IMR-90 (cell line): ENCODE measurements around the gene GLS. TPM values are rescaled to one million over a fixed set of nuclear protein-coding genes. Genes with fewer than 3 reads are reported as not detected.

Experiments used
- ATAC-seq: fragments of 200-7000 bp; cut with Tn5 transposase; 2 replicates; pipeline ENCODE4 v1.9.1; 2020; ENCODE audit warnings: low read depth, mild to moderate bottlenecking, moderate library complexity
- BruUV-seq: library from RNA; stranded (reverse); fragments of 400-500 nt; replicated peaks from 2 replicates; lab custom pipeline; 2021; lab: Mats Ljungman, UMichigan
- CTCF ChIA-PET: fragments of 300-600 bp; formaldehyde crosslinking; extraction: SDS; loops from one replicate; lab custom pipeline; 2021; ENCODE audit warnings: antibody characterized with exemption; lab: Yijun Ruan, JAX
- POLR2A ChIA-PET: fragments of 300-600 bp; sonication (Branson Sonifier 250); formaldehyde crosslinking; loops from one replicate; lab custom pipeline; 2022; ENCODE audit warnings: antibody characterized with exemption; ENCODE audit not compliant: unreplicated experiment; lab: Charles Lee
- DNase-seq: peaks from one replicate; pipeline ENCODE4 v3.0.0; 2013
- H2AFZ ChIP-seq: replicated peaks from 2 replicates; pipeline ENCODE3; 2013; ENCODE audit warnings: low read length, mild to moderate bottlenecking; ENCODE audit not compliant: poor library complexity
- H2AK5ac ChIP-seq: 2 replicates; pipeline ENCODE4 v1.6.1; 2013; ENCODE audit warnings: low read depth, low read length, inconsistent platforms
- H2AK9ac ChIP-seq: replicated peaks from 2 replicates; pipeline ENCODE3; 2013; ENCODE audit warnings: mild to moderate bottlenecking, low read depth, low read length, moderate library complexity; ENCODE audit not compliant: poor library complexity
- H2BK120ac ChIP-seq: 2 replicates; pipeline ENCODE4 v1.6.1; 2013; ENCODE audit warnings: low read depth, low read length, inconsistent platforms
- H2BK15ac ChIP-seq: 3 replicates; pipeline ENCODE4 v1.6.1; 2013; ENCODE audit warnings: low read depth, low read length, inconsistent platforms
- H2BK20ac ChIP-seq: 2 replicates; pipeline ENCODE4 v1.6.1; 2013; ENCODE audit warnings: low read depth, mild to moderate bottlenecking, inconsistent platforms, low read length, moderate library complexity
- H2BK5ac ChIP-seq: 2 replicates; pipeline ENCODE4 v1.6.1; 2013; ENCODE audit warnings: mild to moderate bottlenecking, low read depth, low read length, inconsistent platforms; ENCODE audit not compliant: poor library complexity, severe bottlenecking
- H3K14ac ChIP-seq: replicated peaks from 2 replicates; pipeline ENCODE4 v1.6.1; 2013; ENCODE audit warnings: low read depth, low read length, inconsistent platforms
- H3K18ac ChIP-seq: 2 replicates; pipeline ENCODE4 v1.6.1; 2013; ENCODE audit warnings: low read depth, low read length, control low read depth
- H3K23ac ChIP-seq: 2 replicates; pipeline ENCODE4 v1.6.1; 2013; ENCODE audit warnings: low read depth, low read length, inconsistent platforms
- H3K27ac ChIP-seq: 2 replicates; pipeline ENCODE4 v1.5.1; 2013; ENCODE audit warnings: mild to moderate bottlenecking, control low read depth, low read length; ENCODE audit not compliant: insufficient read depth
- H3K27me3 ChIP-seq: 2 replicates; pipeline ENCODE4 v1.6.1; 2013; ENCODE audit warnings: low read length; ENCODE audit not compliant: control insufficient read depth, insufficient read depth
- H3K36me3 ChIP-seq: 2 replicates; pipeline ENCODE4 v1.6.1; 2013; ENCODE audit warnings: low read length, mixed read lengths; ENCODE audit not compliant: control insufficient read depth, insufficient read depth
- H3K4ac ChIP-seq: 2 replicates; pipeline ENCODE4 v1.6.1; 2013; ENCODE audit warnings: low read depth, low read length, inconsistent platforms
- H3K4me1 ChIP-seq: 2 replicates; pipeline ENCODE4 v1.6.1; 2013; ENCODE audit warnings: low read length, mixed read lengths; ENCODE audit not compliant: control insufficient read depth, insufficient read depth
- H3K4me2 ChIP-seq: 2 replicates; pipeline ENCODE4 v1.6.1; 2013; ENCODE audit warnings: low read depth, mild to moderate bottlenecking, control low read depth, low read length, moderate library complexity
- H3K4me3 ChIP-seq: 2 replicates; pipeline ENCODE4 v1.5.1; 2013; ENCODE audit warnings: low read depth, mild to moderate bottlenecking, control low read depth, low read length, moderate library complexity; ENCODE audit not compliant: insufficient read depth
- H3K56ac ChIP-seq: 2 replicates; pipeline ENCODE4 v1.6.1; 2013; ENCODE audit warnings: low read length, inconsistent platforms; ENCODE audit not compliant: insufficient read depth; ENCODE audit errors: extremely low read depth
- H3K79me1 ChIP-seq, 2 experiments: 2 replicates each; pipeline ENCODE4 v1.6.1; 2013; ENCODE audit warnings: low read length in 2 of 2, inconsistent platforms in 1 of 2, low read depth in 1 of 2
- H3K9ac ChIP-seq: 2 replicates; pipeline ENCODE4 v1.6.1; 2013; ENCODE audit warnings: low read depth, low read length, control low read depth
- H3K9me1 ChIP-seq: 2 replicates; pipeline ENCODE4 v1.6.1; 2013; ENCODE audit warnings: low read length, inconsistent platforms; ENCODE audit not compliant: insufficient read depth
- H3K9me3 ChIP-seq: 2 replicates; pipeline ENCODE4 v1.6.1; 2013; ENCODE audit warnings: low read length; ENCODE audit not compliant: control insufficient read depth, insufficient read depth
- H4K20me1 ChIP-seq: 2 replicates; pipeline ENCODE4 v1.6.1; 2013; ENCODE audit warnings: low read length, inconsistent platforms; ENCODE audit not compliant: insufficient read depth
- H4K5ac ChIP-seq: 2 replicates; pipeline ENCODE4 v1.6.1; 2013; ENCODE audit warnings: mild to moderate bottlenecking, low read depth, low read length, control low read depth
- H4K8ac ChIP-seq, 2 experiments: 2 replicates each; pipeline ENCODE4 v1.6.1; 2013; ENCODE audit warnings: low read depth in 2 of 2, low read length in 2 of 2, control low read depth in 1 of 2, inconsistent platforms in 1 of 2
- H4K91ac ChIP-seq: 2 replicates; pipeline ENCODE4 v1.6.1; 2013; ENCODE audit warnings: low read depth, low read length, inconsistent platforms; ENCODE audit not compliant: insufficient read depth
- BHLHE40 ChIP-seq: fragments of 150-350 bp; IDR thresholded peaks from 2 replicates; pipeline ENCODE4 v1.6.1; 2016; ENCODE audit warnings: mild to moderate bottlenecking, low read depth, low read length
- CEBPB ChIP-seq: IDR thresholded peaks from 2 replicates; pipeline ENCODE4 v1.6.1; 2012; ENCODE audit warnings: low read depth, low read length, improper control_type of control experiment
- CHD1 ChIP-seq: IDR thresholded peaks from 2 replicates; pipeline ENCODE4 v1.6.1; 2012; ENCODE audit warnings: low read depth, low read length, improper control_type of control experiment
- CTCF ChIP-seq: conservative IDR thresholded peaks from 2 replicates; pipeline ENCODE4 v1.5.1; 2012; ENCODE audit warnings: mild to moderate bottlenecking, low read depth, low read length, improper control_type of control experiment
- ELK1 ChIP-seq: fragments of 150-350 bp; IDR thresholded peaks from 2 replicates; pipeline ENCODE4 v1.6.1; 2016; ENCODE audit warnings: low read depth, mild to moderate bottlenecking, low read length, moderate library complexity, borderline replicate concordance
- FOS ChIP-seq: fragments of 150-350 bp; IDR thresholded peaks from 2 replicates; pipeline ENCODE4 v1.6.1; 2016; ENCODE audit warnings: low read depth, low read length
- MAFK ChIP-seq: IDR thresholded peaks from 2 replicates; pipeline ENCODE4 v1.6.1; 2012; ENCODE audit warnings: low read depth, low read length, improper control_type of control experiment
- MAZ ChIP-seq: IDR thresholded peaks from 2 replicates; pipeline ENCODE4 v1.6.1; 2012; ENCODE audit warnings: low read depth, mild to moderate bottlenecking, low read length, improper control_type of control experiment, moderate library complexity, borderline replicate concordance
- MXI1 ChIP-seq: IDR thresholded peaks from 2 replicates; pipeline ENCODE4 v1.6.1; 2012; ENCODE audit warnings: low read depth, mild to moderate bottlenecking, low read length, moderate library complexity, borderline replicate concordance
- NFE2L2 ChIP-seq: fragments of 150-350 bp; IDR thresholded peaks from 2 replicates; pipeline ENCODE4 v1.6.1; 2016; ENCODE audit warnings: low read depth, mild to moderate bottlenecking, low read length
- POLR2A ChIP-seq: IDR thresholded peaks from 2 replicates; pipeline ENCODE4 v1.6.1; 2012; ENCODE audit warnings: mild to moderate bottlenecking, low read depth, low read length
- RAD21 ChIP-seq: IDR thresholded peaks from 2 replicates; pipeline ENCODE4 v1.6.1; 2012; ENCODE audit warnings: low read length, improper control_type of control experiment
- RCOR1 ChIP-seq: IDR thresholded peaks from 2 replicates; pipeline ENCODE4 v1.6.1; 2012; ENCODE audit warnings: mild to moderate bottlenecking, low read length, improper control_type of control experiment; ENCODE audit not compliant: insufficient replicate concordance
- RFX5 ChIP-seq: IDR thresholded peaks from 2 replicates; pipeline ENCODE4 v1.8.0; 2012; ENCODE audit warnings: low read depth, mild to moderate bottlenecking, low read length, moderate library complexity
- SMC3 ChIP-seq: fragments of 150-350 bp; IDR thresholded peaks from 2 replicates; pipeline ENCODE4 v1.6.1; 2016; ENCODE audit warnings: low read depth, mild to moderate bottlenecking, antibody characterized with exemption, low read length, moderate library complexity
- USF2 ChIP-seq: fragments of 150-350 bp; IDR thresholded peaks from 2 replicates; pipeline ENCODE4 v1.6.1; 2017; ENCODE audit warnings: mild to moderate bottlenecking, antibody characterized with exemption, low read length, low read depth
- WGBS, 2 experiments: methylation state at CpG; one replicate each; pipeline versions ENCODE4 v1.1.5 to v1.1.7; 2013; ENCODE audit warnings: missing lambda C conversion rate in 2 of 2; ENCODE audit not compliant: insufficient read length in 1 of 2; ENCODE audit errors: extremely low coverage in 2 of 2; 5-methylcytosine and 5-hydroxymethylcytosine counted together
- dilution Hi-C: fragments of 300-500 bp; cut with HindIII; formaldehyde crosslinking; loops from one replicate; pipeline ENCODE4 v1.14.3; 2018; ENCODE audit warnings: low sequenced_read_pairs; ENCODE audit not compliant: unreplicated experiment
- in situ Hi-C: fragments of 300-500 bp; cut with MboI; formaldehyde crosslinking; loops from 3 replicates; pipeline ENCODE4 v1.14.3; 2019; ENCODE audit warnings: low sequenced_read_pairs, inconsistent platforms, mixed read lengths
- intact Hi-C: fragments of 100-400 bp; cut with micrococcal nuclease; formaldehyde crosslinking; loops from 2 replicates; pipeline ENCODE4 v1.10.0; 2022
- polyA plus RNA-seq, 3 experiments: library from polyadenylated mRNA; depleted of rRNA; stranded (reverse); fragments of >200 nt; gene quantifications; 2 replicates each; pipeline ENCODE4 v1.2.3, GENCODE V29; 2012; ENCODE audit warnings: low replicate concordance in 1 of 3
- total RNA-seq: library from RNA; depleted of rRNA; stranded (reverse); fragments of >200 nt; gene quantifications from 2 replicates; pipeline ENCODE4 v1.2.3, GENCODE V29; 2012

GLS gene
- total and polyA plus RNA-seq, 2 of the 4 experiments (the other 2 are of a cell fraction) = 87.5 to 130 TPM

GRCh38 chr2:190869721-190870120, 10.9 kb upstream of the GLS start:
- H4K20me1 ChIP-seq = no peaks in the 10 kb centered on the region
- ChIA-PET CTCF (no interaction called here), POLR2A (no interaction called here)
- no peaks in the 10 kb centered on the region for H3K36me3 ChIP-seq
- H3K9ac ChIP-seq = no peak overlapping the region
- in situ Hi-C loops = no loop called here
- H3K23ac ChIP-seq = no peak overlapping the region
- H3K27me3 ChIP-seq = no peaks in the 10 kb centered on the region
- dilution Hi-C loops = no loop called here
- H2AFZ ChIP-seq = no peak overlapping the region
- WGBS, 2 experiments = 93% methylated on average over 3 of the region's 5 CpGs; no CpG with 5 or more reads in 1 of the 2 experiments
- peaks cover 2% of the 10 kb centered on the region; the same call in 1 of the 2 replicates for H3K4me1 ChIP-seq
- no peak overlapping the region for H2BK15ac ChIP-seq
- no peak overlapping the region for H3K27ac ChIP-seq
- no peaks in the 10 kb centered on the region for H3K9me3 ChIP-seq
- no peak overlapping the region for H4K8ac ChIP-seq
- H3K4ac ChIP-seq = no peak overlapping the region
- no TSS peak for BruUV-seq
- no peak overlapping the region for H2BK120ac ChIP-seq
- intact Hi-C loops = no loop called here
- H3K4me3 ChIP-seq = no peak overlapping the region
- H3K79me1 ChIP-seq = no peaks in the 10 kb centered on the region
- no peak overlapping the region for H2BK5ac ChIP-seq
- H2BK20ac ChIP-seq = no peak overlapping the region
- no peak overlapping the region for H2AK5ac ChIP-seq
- no peak overlapping the region for H4K5ac ChIP-seq
- H4K91ac ChIP-seq = no peak overlapping the region
- peaks cover 3% of the 10 kb centered on the region; the same call in 1 of the 2 replicates for H3K9me1 ChIP-seq
- H3K4me2 ChIP-seq = no peak overlapping the region
- DNase-seq (no peak), ATAC-seq (no peak)
- no peak overlapping the region for H2AK9ac ChIP-seq
- H3K18ac ChIP-seq = no peak overlapping the region
- H3K14ac ChIP-seq = no peak overlapping the region
- H3K56ac ChIP-seq = no peak overlapping the region
- TF ChIP-seq USF2 (no peak), NFE2L2 (no peak), MAZ (no peak), RCOR1 (no peak), CEBPB (no peak), MXI1 (no peak), BHLHE40 (no peak), RFX5 (no peak), ELK1 (no peak), RAD21 (no peak), FOS (no peak), MAFK (no peak), CHD1 (no peak), SMC3 (no peak), POLR2A (no peak), CTCF (no peak)
